H1 (cell line): Measurements from ENCODE around the gene PTPRT. TPM values are rescaled to one million over a fixed set of nuclear protein-coding genes. Genes with fewer than 3 reads are reported as not detected.

Source experiments
- CTCF ChIA-PET: fragments of 300-600 bp; sonication (Branson Sonifier 250); formaldehyde crosslinking; loops from one replicate; lab custom pipeline; 2021; ENCODE audit not compliant: partially characterized antibody; lab: Charles Lee
- POLR2A ChIA-PET: fragments of 300-600 bp; sonication (Branson Sonifier 250); formaldehyde crosslinking; loops from one replicate; lab custom pipeline; 2021; ENCODE audit warnings: inconsistent platforms; ENCODE audit not compliant: partially characterized antibody; lab: Charles Lee
- DNase-seq, 2 experiments: peaks; one replicate each; pipeline versions ENCODE4 v3.0.0 to v3.0.0-alpha.2; 2010 to 2022; ENCODE audit warnings: low spot score in 2 of 2, low read depth in 1 of 2, mixed read lengths in 1 of 2
- FAIRE-seq: peaks from 2 replicates; lab custom pipeline; 2011; peaks lifted over from hg19 to GRCh38; lab: Jason Lieb, UNC
- H2AFZ ChIP-seq: 2 replicates; pipeline ENCODE4 v1.8.1; 2012; ENCODE audit warnings: low read length, inconsistent platforms
- H2AK5ac ChIP-seq: 2 replicates; pipeline ENCODE4 v1.6.1; 2013; ENCODE audit warnings: low read depth, low read length
- H2BK120ac ChIP-seq: replicated peaks from 2 replicates; pipeline ENCODE3; 2013; ENCODE audit warnings: low read depth, low read length, inconsistent platforms
- H2BK12ac ChIP-seq: 2 replicates; pipeline ENCODE4 v1.6.1; 2013; ENCODE audit warnings: low read depth, low read length
- H2BK15ac ChIP-seq: 2 replicates; pipeline ENCODE4 v1.6.1; 2013; ENCODE audit warnings: low read length
- H2BK20ac ChIP-seq: 2 replicates; pipeline ENCODE4 v1.6.1; 2013; ENCODE audit warnings: low read length
- H2BK5ac ChIP-seq: 2 replicates; pipeline ENCODE4 v1.6.1; 2013; ENCODE audit warnings: low read depth, low read length
- H3K14ac ChIP-seq: 2 replicates; pipeline ENCODE4 v1.6.1; 2013; ENCODE audit warnings: inconsistent platforms; ENCODE audit not compliant: insufficient read length
- H3K18ac ChIP-seq: 2 replicates; pipeline ENCODE4 v1.6.1; 2013; ENCODE audit warnings: low read length; ENCODE audit errors: extremely low read depth
- H3K23ac ChIP-seq: 2 replicates; pipeline ENCODE4 v1.6.1; 2013; ENCODE audit warnings: inconsistent platforms; ENCODE audit not compliant: insufficient read length
- H3K23me2 ChIP-seq: 2 replicates; pipeline ENCODE4 v1.6.1; 2013; ENCODE audit warnings: low read depth, low read length
- H3K27ac ChIP-seq: 2 replicates; pipeline ENCODE4 v1.6.1; 2011; ENCODE audit warnings: low read depth, low read length, inconsistent platforms
- H3K27me3 ChIP-seq, 4 experiments: replicated peaks in 1 of 4; 1 replicate in 1 of 4; 2 replicates in 3 of 4; pipeline versions ENCODE4 v1.6.1 to v1.8.1; 2011 to 2013; ENCODE audit warnings: low read length in 3 of 4, mild to moderate bottlenecking in 3 of 4, inconsistent platforms in 2 of 4, mixed read lengths in 2 of 4, moderate library complexity in 1 of 4; ENCODE audit not compliant: control insufficient read depth in 3 of 4, insufficient read depth in 3 of 4; ENCODE audit errors: extremely low read depth in 1 of 4
- H3K36me3 ChIP-seq, 4 experiments: 2 replicates each; pipeline versions ENCODE4 v1.6.1 to v1.8.1; 2011 to 2013; ENCODE audit warnings: mild to moderate bottlenecking in 4 of 4, low read length in 3 of 4, moderate library complexity in 2 of 4, control low read depth in 1 of 4, inconsistent platforms in 1 of 4; ENCODE audit not compliant: insufficient read depth in 4 of 4, control insufficient read depth in 2 of 4
- H3K4ac ChIP-seq: replicated peaks from 2 replicates; pipeline ENCODE3; 2013; ENCODE audit warnings: low read length, low read depth, mixed read lengths, inconsistent platforms; ENCODE audit not compliant: insufficient read length
- H3K4me1 ChIP-seq, 4 experiments: replicated peaks in 1 of 4; 1 replicate in 1 of 4; 2 replicates in 3 of 4; pipeline versions ENCODE4 v1.6.1 to v1.8.1; 2011 to 2013; ENCODE audit warnings: low read length in 3 of 4, inconsistent platforms in 2 of 4, mixed read lengths in 1 of 4; ENCODE audit not compliant: insufficient read depth in 4 of 4, control insufficient read depth in 3 of 4
- H3K4me2 ChIP-seq, 2 experiments: 2 replicates each; pipeline versions ENCODE4 v1.6.1 to v1.8.1; 2011 to 2013; ENCODE audit warnings: low read depth in 2 of 2, low read length in 2 of 2, control low read depth in 1 of 2, inconsistent platforms in 1 of 2, mild to moderate bottlenecking in 1 of 2; ENCODE audit not compliant: insufficient read depth in 1 of 2
- H3K4me3 ChIP-seq, 4 experiments: fragments of 200-600, 300-600 bp in 1 of 4; sonication (generic), shearing (Covaris generic), sonication (Bioruptor Twin) in 1 of 4; 2 replicates each; pipeline versions ENCODE4 v1.5.1 to v1.8.1; 2011 to 2016; ENCODE audit warnings: low read length in 4 of 4, low read depth in 3 of 4, control low read depth in 2 of 4, inconsistent platforms in 2 of 4, mild to moderate bottlenecking in 2 of 4, mixed read lengths in 1 of 4, moderate library complexity in 1 of 4; ENCODE audit not compliant: insufficient read depth in 2 of 4; ENCODE audit errors: extremely low read depth in 1 of 4
- H3K56ac ChIP-seq: replicated peaks from 2 replicates; pipeline ENCODE3; 2013; ENCODE audit warnings: low read depth, mild to moderate bottlenecking, mixed read lengths, low read length, inconsistent platforms; ENCODE audit not compliant: insufficient read length
- H3K79me1 ChIP-seq: 2 replicates; pipeline ENCODE4 v1.6.1; 2013; ENCODE audit warnings: low read depth, low read length, control low read depth
- H3K79me2 ChIP-seq, 2 experiments: 2 replicates each; pipeline versions ENCODE4 v1.6.1 to v1.8.1; 2012 to 2013; ENCODE audit warnings: low read length in 2 of 2, mild to moderate bottlenecking in 2 of 2, inconsistent platforms in 1 of 2; ENCODE audit not compliant: insufficient read depth in 2 of 2, control insufficient read depth in 1 of 2
- H3K9ac ChIP-seq, 4 experiments: replicated peaks in 1 of 4; 1 replicate in 1 of 4; 2 replicates in 3 of 4; pipeline versions ENCODE4 v1.6.1 to v1.8.1; 2011 to 2013; ENCODE audit warnings: low read depth in 3 of 4, low read length in 3 of 4, control low read depth in 2 of 4, mild to moderate bottlenecking in 2 of 4, moderate library complexity in 2 of 4, inconsistent platforms in 1 of 4; ENCODE audit errors: extremely low read depth in 1 of 4
- H3K9me3 ChIP-seq, 2 experiments: 2 replicates each; pipeline versions ENCODE4 v1.6.1 to v1.8.1; 2012 to 2013; ENCODE audit warnings: mild to moderate bottlenecking in 2 of 2, moderate library complexity in 2 of 2, control low read depth in 1 of 2, inconsistent platforms in 1 of 2, low read depth in 1 of 2, low read length in 1 of 2, mixed read lengths in 1 of 2; ENCODE audit not compliant: insufficient read depth in 2 of 2
- H4K20me1 ChIP-seq, 2 experiments: replicated peaks in 1 of 2; 2 replicates each; pipeline versions ENCODE3 to v1.8.1; 2011 to 2013; ENCODE audit warnings: inconsistent platforms in 2 of 2, low read length in 2 of 2, mild to moderate bottlenecking in 1 of 2; ENCODE audit not compliant: insufficient read depth in 2 of 2, control insufficient read depth in 1 of 2
- H4K5ac ChIP-seq: 2 replicates; pipeline ENCODE4 v1.6.1; 2013; ENCODE audit warnings: low read length, low read depth, mixed read lengths, inconsistent platforms; ENCODE audit not compliant: insufficient read length
- H4K8ac ChIP-seq: 2 replicates; pipeline ENCODE4 v1.8.0; 2013; ENCODE audit warnings: mild to moderate bottlenecking, moderate library complexity, low read length, inconsistent platforms; ENCODE audit not compliant: insufficient read depth; ENCODE audit errors: extremely low read depth
- H4K91ac ChIP-seq: replicated peaks from 2 replicates; pipeline ENCODE3; 2013; ENCODE audit warnings: low read length, mixed read lengths, inconsistent platforms; ENCODE audit not compliant: insufficient read length
- BACH1 ChIP-seq: IDR thresholded peaks from 2 replicates; pipeline ENCODE4 v1.6.1; 2012; ENCODE audit warnings: low read length, improper control_type of control experiment
- BCL11A ChIP-seq, 2 experiments: IDR thresholded peaks; one replicate each; pipeline ENCODE4 v1.6.1; 2011; ENCODE audit warnings: low read depth in 2 of 2, low read length in 2 of 2, mild to moderate bottlenecking in 2 of 2
- CBX8 ChIP-seq: fragments of 300-800, 300-1000 bp; sonication (generic); IDR thresholded peaks from 2 replicates; pipeline ENCODE4 v1.7.1; 2016; ENCODE audit warnings: low read depth, low read length, borderline replicate concordance
- HDAC2 ChIP-seq, 2 experiments: fragments of 300-600 bp in 1 of 2; sonication (generic) in 1 of 2; IDR thresholded peaks; 2 replicates each; pipeline ENCODE4 v1.6.1; 2011 to 2012; ENCODE audit warnings: low read depth in 2 of 2, low read length in 2 of 2, mild to moderate bottlenecking in 2 of 2, moderate library complexity in 2 of 2, borderline replicate concordance in 1 of 2, inconsistent platforms in 1 of 2
- RFX5 ChIP-seq: IDR thresholded peaks from 2 replicates; pipeline ENCODE4 v1.6.1; 2011; ENCODE audit warnings: low read depth, low read length, improper control_type of control experiment, borderline replicate concordance
- SP4 ChIP-seq: IDR thresholded peaks from 2 replicates; pipeline ENCODE4 v1.6.1; 2012; ENCODE audit warnings: low read length, inconsistent platforms
- WGBS, 2 experiments: shearing (Covaris generic) in 1 of 2; methylation state at CpG; one replicate each; pipeline versions ENCODE4 v1.1.6 to v1.1.7; 2013 to 2015; ENCODE audit warnings: low lambda C conversion rate in 2 of 2, mixed read lengths in 2 of 2, inconsistent platforms in 1 of 2, low coverage in 1 of 2, missing lambda C conversion rate in 1 of 2; ENCODE audit not compliant: insufficient replicate concordance in 2 of 2, insufficient coverage in 1 of 2, insufficient read length in 1 of 2; ENCODE audit errors: extremely low coverage in 1 of 2, missing lambda C conversion rate in 1 of 2; 5-methylcytosine and 5-hydroxymethylcytosine counted together
- polyA plus RNA-seq, 7 experiments: library from polyadenylated mRNA; depleted of rRNA in 3 of 7; stranded (reverse) in 5 of 7; unstranded in 2 of 7; fragments of >200 nt in 5 of 7; fragments of 200-250 nt in 2 of 7; gene quantifications; 1 replicate in 5 of 7; 2 replicates in 1 of 7; 4 replicates in 1 of 7; pipeline versions ENCODE4 v1.2.1 to v1.2.3, GENCODE V29; 2011 to 2013; ENCODE audit warnings: missing spikeins in 2 of 7, mixed read lengths in 2 of 7
- total RNA-seq: library from RNA; stranded (reverse); fragmentation: NEBNext Ultra II Directional; extraction: Animal tissue kit (Norgen Biotek cat#: 25700); gene quantifications from 2 replicates; pipeline ENCODE4 v1.2.1, GENCODE V29; 2021
- TF ChIP-seq, protein P1 (sequence below), 3 experiments: IDR thresholded peaks; 1 replicate in 2 of 3; 2 replicates in 1 of 3; pipeline versions ENCODE4 v1.5.1 to v1.6.1; 2011; ENCODE audit warnings: low read length in 3 of 3, mild to moderate bottlenecking in 3 of 3, inconsistent platforms in 2 of 3, low read depth in 1 of 3, moderate library complexity in 1 of 3; ENCODE audit not compliant: insufficient read depth in 1 of 3; ENCODE audit errors: control extremely low read depth in 1 of 3

Gene PTPRT
- total and polyA plus RNA-seq, 2 of the 8 experiments (the other 6 are each of a cell fraction or from before 2014, with no cell fraction given), result 0.33 to 1.8 TPM

DNA sequence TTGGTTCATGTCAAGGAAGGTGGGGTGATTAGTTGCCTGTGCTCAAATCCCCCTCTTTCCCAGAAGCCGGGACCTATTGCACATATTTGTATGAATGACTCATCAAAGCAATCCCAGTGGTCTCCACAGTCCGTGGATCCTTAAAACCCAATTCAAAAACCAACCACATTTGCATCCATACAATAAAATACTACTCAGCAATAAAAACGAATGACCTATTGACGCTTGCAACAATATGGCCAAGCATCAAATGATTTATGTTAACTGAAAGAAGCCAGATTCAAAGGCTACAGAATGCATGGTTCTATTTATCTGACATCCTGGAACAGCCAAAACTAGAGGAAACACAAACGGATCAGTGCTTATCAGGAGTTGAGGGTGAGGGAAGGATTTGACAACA is 275.4 kb downstream of the PTPRT start:
- Histone ChIP-seq H2AK5ac (no peak overlapping the region), H3K23me2 (no peaks in the 10 kb centered on the region), H3K4ac (no peak overlapping the region), H2BK20ac (no peak overlapping the region), H3K23ac (no peak overlapping the region), H3K79me2 (no peaks in the 10 kb centered on the region), H3K79me1 (no peaks in the 10 kb centered on the region), H3K56ac (no peak overlapping the region), H4K5ac (no peak overlapping the region), H4K91ac (no peak overlapping the region), H3K36me3 (no peaks in the 10 kb centered on the region), H3K18ac (no peak overlapping the region), H3K27ac (no peak overlapping the region), H2BK12ac (no peak overlapping the region), H3K27me3 (no peaks in the 10 kb centered on the region), H2BK15ac (no peak overlapping the region), H4K20me1 (no peaks in the 10 kb centered on the region), H2AFZ (no peak overlapping the region), H3K9me3 (0 out of 4 replicates have a peak, but pooled peaks cover 0 to 5% of the 10 kb centered on the region in 2 experiments), H2BK5ac (no peak overlapping the region), H3K4me1 (no peaks in the 10 kb centered on the region), H3K4me2 (no peak overlapping the region), H4K8ac (no peak overlapping the region), H3K4me3 (no peak overlapping the region), H3K14ac (no peak overlapping the region), H2BK120ac (no peak overlapping the region), H3K9ac (no peak overlapping the region)
- FAIRE-seq (no peak), DNase-seq (no peak)
- POLR2A ChIA-PET, result no interaction called here
- CTCF ChIA-PET, result no interaction called here
- 81% methylated on average over 5 of the region's 5 CpGs; no CpG with 5 or more reads in 1 of the 2 experiments for WGBS, 2 experiments
- TF ChIP-seq, protein P1, sequence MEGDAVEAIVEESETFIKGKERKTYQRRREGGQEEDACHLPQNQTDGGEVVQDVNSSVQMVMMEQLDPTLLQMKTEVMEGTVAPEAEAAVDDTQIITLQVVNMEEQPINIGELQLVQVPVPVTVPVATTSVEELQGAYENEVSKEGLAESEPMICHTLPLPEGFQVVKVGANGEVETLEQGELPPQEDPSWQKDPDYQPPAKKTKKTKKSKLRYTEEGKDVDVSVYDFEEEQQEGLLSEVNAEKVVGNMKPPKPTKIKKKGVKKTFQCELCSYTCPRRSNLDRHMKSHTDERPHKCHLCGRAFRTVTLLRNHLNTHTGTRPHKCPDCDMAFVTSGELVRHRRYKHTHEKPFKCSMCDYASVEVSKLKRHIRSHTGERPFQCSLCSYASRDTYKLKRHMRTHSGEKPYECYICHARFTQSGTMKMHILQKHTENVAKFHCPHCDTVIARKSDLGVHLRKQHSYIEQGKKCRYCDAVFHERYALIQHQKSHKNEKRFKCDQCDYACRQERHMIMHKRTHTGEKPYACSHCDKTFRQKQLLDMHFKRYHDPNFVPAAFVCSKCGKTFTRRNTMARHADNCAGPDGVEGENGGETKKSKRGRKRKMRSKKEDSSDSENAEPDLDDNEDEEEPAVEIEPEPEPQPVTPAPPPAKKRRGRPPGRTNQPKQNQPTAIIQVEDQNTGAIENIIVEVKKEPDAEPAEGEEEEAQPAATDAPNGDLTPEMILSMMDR (IDR thresholded peaks at IDR 0.05; ENCODE audit: control extremely low read depth in 1 of 3, insufficient read depth in 1 of 3, low read depth in 1 of 3, low read length in 3 of 3), result no peak
- TF ChIP-seq CBX8 (no peak), SP4 (no peak), BCL11A (IDR thresholded peaks at IDR 0.05; ENCODE audit: low read depth in 2 of 2, low read length in 2 of 2) (no peak), RFX5 (no peak), BACH1 (no peak), HDAC2 (IDR thresholded peaks at IDR 0.05; ENCODE audit: borderline replicate concordance in 1 of 2, low read depth in 2 of 2, low read length in 2 of 2) (no peak)
